OCI-LY7 (cell line): Measurements from ENCODE around the gene MKNK1.

ENCODE experiments used
- CTCF ChIP-seq: fragments of 200-600 bp; sonication (generic); conservative IDR thresholded peaks from 2 replicates; pipeline ENCODE4 v1.5.1; 2014; ENCODE audit warnings: mild to moderate bottlenecking, antibody characterized with exemption, low read length, moderate library complexity, mixed read lengths
- EZH2phosphoT487 ChIP-seq: fragments of 200-600 bp; sonication (generic); IDR thresholded peaks from 2 replicates; pipeline ENCODE4 v1.6.1; 2018; ENCODE audit warnings: low read depth, borderline replicate concordance, mild to moderate bottlenecking, mixed run types, antibody characterized with exemption, low read length, moderate library complexity, mixed read lengths

- TF ChIP-seq CTCF (no peak), EZH2phosphoT487 (no peak)
Observed at GRCh38 chr1:46613661-46614603, 9.9 kb upstream of the MKNK1 start.
